Upper lobe of left lung (tissue), 4 donors: ENCODE measurements around the gene CNEP1R1.

Source experiments
- CTCF ChIP-seq, 6 experiments: fragments of 450-650 bp in 4 of 6; fragments of 200-600 bp in 2 of 6; sonication (generic) in 2 of 6; IDR thresholded peaks; one replicate each; pipeline ENCODE4 v1.5.1; 2016 to 2019; ENCODE audit warnings: antibody characterized with exemption in 6 of 6
- EP300 ChIP-seq, 4 donors: sonication (generic); formaldehyde crosslinking; IDR thresholded peaks; one replicate each; pipeline ENCODE4 v1.5.1; 2017; ENCODE audit warnings: antibody characterized with exemption in 4 of 4, control low read depth in 2 of 4
- POLR2A ChIP-seq, 4 donors: fragments of 450-650 bp; IDR thresholded peaks; one replicate each; pipeline ENCODE4 v1.5.1; 2016 to 2017; ENCODE audit warnings: antibody characterized with exemption in 4 of 4, mild to moderate bottlenecking in 2 of 4
- POLR2AphosphoS5 ChIP-seq, 2 donors: sonication (generic); formaldehyde crosslinking; IDR thresholded peaks; one replicate each; pipeline ENCODE4 v1.5.1; 2017; ENCODE audit warnings: antibody characterized with exemption in 2 of 2

DNA sequence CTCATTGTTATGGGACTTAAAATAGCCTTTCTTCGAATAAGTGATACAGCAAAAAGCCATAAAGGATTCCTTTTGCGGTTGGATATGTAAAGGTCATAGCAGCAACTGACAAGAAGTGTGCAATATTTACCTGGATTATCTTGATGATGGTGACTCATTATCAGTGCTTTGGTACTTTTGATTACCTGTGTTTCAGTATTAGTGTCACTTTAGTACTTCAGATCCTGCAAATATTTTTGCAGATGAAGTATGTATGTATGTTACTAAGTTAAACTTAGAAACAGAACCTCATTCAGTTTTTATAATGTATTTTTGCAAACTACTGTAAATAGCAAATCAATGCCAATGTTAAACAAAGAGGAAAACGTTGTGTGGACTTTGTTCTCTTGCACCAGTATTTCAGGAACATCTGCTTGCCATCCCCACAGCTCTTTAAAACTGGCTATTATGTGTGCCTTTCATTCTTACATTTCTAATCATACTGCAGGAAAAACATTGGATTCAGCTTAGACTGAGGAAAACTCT is 10.5 kb downstream of the CNEP1R1 start:
- TF ChIP-seq CTCF (IDR thresholded peaks at IDR 0.05), result no peak
- TF ChIP-seq POLR2A (IDR thresholded peaks at IDR 0.05), result no peak
- no peak for TF ChIP-seq POLR2AphosphoS5 (IDR thresholded peaks at IDR 0.05)
- no peak for TF ChIP-seq EP300 (IDR thresholded peaks at IDR 0.05)
